Skeletal muscle cell (primary cell): ENCODE results near the gene SH3RF3.
"Not testable (repeated sequence)": the region's sequence is repeated elsewhere in the genome, so short reads cannot be mapped to it uniquely, and the experiment has no call there.

ENCODE experiments used
- DNase-seq: peaks from one replicate; pipeline ENCODE4 v3.0.0-alpha.2; 2010; ENCODE audit warnings: low read depth
- H3K4me3 ChIP-seq: 2 replicates; pipeline ENCODE4 v1.5.1; 2011; ENCODE audit warnings: low read depth, mild to moderate bottlenecking, control low read depth, low read length, moderate library complexity

Gene SH3RF3

DNA sequence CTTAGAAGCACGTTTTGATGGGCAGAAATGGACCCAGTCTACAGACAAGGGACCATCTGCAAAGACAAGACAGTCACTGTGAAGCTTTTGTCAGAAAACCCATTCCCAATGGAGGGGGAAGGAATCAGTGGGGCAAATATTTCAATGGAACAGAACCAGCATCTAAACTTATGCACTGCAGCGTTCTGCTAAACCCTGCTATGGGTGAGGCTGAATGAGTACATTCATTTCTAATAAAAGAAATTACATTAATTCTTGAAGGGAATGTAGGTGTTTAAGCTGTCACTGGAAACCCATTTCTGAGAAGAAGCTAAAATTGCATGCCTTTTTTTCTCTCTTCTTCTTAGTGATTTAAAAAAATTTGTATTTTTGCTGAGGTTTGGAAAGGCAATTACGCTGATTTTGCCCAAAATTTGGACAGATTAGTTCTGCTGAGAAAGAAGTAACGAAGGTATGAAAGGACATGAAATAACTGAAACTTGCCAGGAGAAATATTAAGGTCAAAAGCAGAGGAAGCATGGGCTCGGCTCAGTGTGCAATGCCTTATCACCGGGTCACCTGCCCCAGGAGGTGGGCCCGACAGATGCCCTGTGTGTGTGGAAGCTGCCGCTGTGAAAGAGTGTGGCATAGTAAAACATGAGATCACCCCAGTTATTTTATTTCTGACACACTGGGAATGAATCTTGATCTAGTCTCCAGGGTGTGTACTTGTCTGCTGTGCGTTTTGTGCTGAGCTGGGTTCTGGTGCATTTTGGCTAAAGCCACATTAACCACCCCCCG lies 24.2 kb downstream of the SH3RF3 start:
- DNase-seq, result no peak
- H3K4me3 ChIP-seq, result no peak overlapping the region

DNA sequence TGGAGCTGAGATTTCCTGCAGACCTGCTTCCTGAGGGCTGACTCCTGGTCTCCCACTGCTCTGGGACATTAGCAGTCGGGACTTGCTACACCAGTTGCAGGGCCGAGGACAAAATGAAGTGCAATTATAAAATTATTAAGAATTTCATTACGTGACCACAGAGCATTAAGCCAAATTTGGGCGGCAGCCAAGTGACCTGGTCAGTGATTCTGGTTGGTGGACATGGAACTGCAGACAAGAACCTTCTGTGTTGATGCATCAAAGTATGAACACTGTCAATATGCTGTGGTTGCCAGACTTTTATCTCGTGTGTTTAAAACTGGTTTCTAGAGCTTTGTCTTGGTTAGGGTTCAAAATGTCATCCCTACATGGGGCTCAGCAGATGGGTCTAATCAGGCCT lies 24.8 kb downstream of the SH3RF3 start:
- no peak overlapping the region for H3K4me3 ChIP-seq
- DNase-seq, result no peak

GRCh38 chr2:109154226-109154625 lies 25.2 kb downstream of the SH3RF3 start:
- no peak for DNase-seq

DNA sequence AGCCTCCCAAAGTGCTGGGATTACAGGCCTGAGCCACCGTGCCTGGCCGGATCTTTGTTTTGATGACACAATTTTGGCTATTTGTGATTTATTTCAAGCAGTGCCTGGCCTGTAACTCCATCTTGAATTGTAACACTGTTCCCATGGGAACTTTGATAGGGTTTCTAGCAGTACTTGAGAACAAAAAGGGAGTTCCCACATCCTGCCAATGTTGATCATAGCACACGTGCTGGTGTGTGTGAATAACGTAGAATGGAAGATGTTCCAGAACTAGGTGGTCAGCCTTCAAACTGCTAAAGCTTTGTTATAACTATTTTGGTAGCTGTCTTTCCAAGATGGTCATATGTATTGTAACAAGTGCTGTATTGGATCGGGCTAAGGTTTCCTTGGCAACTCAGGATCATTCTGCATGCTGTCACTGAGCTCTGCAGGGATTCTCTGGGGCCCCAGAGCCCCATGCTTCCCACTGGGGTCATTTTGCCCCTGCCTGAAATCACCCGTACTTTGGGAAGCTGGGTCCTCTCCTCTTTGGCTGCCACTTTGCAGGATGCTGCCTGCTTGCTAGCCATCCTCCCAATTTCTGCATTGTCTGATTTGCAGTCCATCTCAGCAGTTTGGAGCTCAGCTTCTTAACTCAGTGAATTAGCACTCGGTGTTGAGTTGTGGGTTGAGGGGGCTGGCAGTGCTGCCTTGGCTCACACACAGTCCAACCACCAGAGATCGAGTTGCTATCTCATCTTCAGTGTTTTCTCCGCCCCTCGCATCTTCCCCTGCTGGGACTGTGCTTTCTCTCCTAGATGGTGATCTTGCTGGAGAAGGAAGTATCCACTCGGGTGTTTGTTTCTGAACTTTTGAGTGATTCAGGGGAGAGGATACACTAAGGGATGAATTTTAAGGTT lies 26.8 kb downstream of the SH3RF3 start:
- no peak for DNase-seq
- no peak overlapping the region for H3K4me3 ChIP-seq

More at GRCh38 chr2:109154226-109154625, 25.2 kb downstream of the SH3RF3 start:
- H3K4me3 ChIP-seq, result no peak overlapping the region

DNA sequence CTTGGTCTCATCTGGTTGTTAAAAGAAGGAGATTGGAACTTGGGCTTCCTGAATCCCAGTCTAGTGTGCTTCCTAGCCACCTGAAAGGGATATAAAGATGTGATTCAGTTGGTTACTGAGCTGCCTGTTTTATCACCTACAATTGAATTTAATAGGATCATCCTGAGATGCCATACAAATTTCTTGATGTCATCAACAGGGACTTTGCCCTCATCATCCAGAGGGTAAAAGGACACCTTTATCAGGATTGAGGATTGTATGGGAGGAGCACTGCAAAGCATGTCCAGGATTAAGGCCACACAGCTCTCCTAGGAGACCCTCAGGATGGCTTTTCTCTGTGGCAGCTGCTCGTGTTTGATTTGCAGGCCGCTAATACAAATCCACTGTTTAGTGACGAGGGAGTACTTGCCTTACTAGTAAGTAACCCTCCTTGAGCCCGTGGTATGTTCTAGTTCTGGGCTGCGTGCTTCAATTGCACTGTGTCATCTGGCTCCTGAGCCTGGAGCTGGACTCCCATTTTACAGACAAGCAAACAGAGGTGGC lies 28.6 kb downstream of the SH3RF3 start:
- DNase-seq, result no peak
- H3K4me3 ChIP-seq, result no peak overlapping the region

DNA sequence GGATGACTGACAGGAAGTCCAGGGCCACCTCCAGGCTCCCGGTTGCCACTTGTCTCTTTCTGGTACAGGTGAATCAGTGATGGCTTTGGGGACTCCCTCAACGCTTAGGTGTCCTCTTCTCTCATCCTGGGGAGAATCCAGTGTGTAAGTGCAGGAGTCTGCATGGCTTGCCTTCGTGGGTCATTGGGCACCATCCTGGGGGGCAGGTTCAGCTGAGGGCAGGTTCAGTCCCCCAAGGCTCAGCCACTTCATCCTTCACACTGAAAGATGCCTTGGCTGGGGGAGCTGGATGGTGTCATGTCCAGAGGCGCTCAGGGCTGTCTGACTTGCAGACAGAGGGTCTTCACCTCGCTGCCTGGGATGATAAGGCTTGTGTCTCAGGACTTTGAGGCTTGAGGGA lies 29.2 kb downstream of the SH3RF3 start:
- no peak overlapping the region for H3K4me3 ChIP-seq

GRCh38 chr2:109159096-109159495 lies 30.1 kb downstream of the SH3RF3 start:
- no peak for DNase-seq
- no peak overlapping the region for H3K4me3 ChIP-seq

More for the DNA sequence above, 29.2 kb downstream of the SH3RF3 start:
- no peak for DNase-seq

- no peak overlapping the region for H3K4me3 ChIP-seq
- no peak for DNase-seq
These were observed 31.9 kb downstream of the SH3RF3 start for GRCh38 chr2:109160714-109161440.

GRCh38 chr2:109162367-109162766 lies 33.4 kb downstream of the SH3RF3 start:
- DNase-seq, H3K4me3 ChIP-seq: not testable (repeated sequence)

DNA sequence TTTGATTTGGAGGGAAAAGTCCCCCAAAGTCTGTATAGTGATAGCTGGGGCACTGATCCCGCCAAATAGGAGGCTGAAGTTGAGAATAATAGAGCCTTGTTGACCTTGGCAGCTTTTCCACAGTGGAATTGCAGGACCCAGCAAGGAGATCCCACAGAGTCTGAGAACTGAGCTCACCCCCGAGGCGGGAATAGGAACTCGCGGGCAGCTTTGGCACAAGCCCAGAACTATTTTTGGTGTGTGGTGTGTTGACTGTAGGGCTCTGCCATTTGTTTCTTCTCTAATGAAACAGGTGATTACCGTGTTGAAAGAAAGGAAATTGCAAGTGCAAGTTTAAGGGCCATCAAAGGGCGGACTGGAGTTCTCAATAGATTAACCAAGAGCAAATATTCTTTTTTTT lies 34.0 kb downstream of the SH3RF3 start:
- DNase-seq, result no peak

DNA sequence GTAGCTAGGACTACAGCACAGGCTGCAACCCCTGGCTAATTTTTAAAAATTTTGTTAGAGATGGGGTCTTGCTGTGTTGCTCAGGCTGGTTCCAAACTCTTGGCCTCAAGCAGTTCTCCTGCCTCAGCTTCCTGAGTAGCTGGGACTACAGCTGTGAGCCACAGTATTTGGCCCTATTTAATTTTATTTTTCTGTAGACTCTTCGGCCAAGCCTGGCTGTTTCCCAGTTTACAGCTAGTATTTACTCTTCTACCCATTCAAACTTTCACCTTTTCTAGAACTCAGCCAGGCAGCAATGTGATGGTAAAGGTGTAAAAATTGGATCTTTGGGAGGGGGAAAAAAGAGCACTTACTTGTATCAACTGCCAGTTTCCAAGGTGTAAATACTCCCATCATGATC lies 35.3 kb downstream of the SH3RF3 start:
- no peak for DNase-seq
- no peak overlapping the region for H3K4me3 ChIP-seq

More for the DNA sequence above, 34.0 kb downstream of the SH3RF3 start:
- no peak overlapping the region for H3K4me3 ChIP-seq

DNA sequence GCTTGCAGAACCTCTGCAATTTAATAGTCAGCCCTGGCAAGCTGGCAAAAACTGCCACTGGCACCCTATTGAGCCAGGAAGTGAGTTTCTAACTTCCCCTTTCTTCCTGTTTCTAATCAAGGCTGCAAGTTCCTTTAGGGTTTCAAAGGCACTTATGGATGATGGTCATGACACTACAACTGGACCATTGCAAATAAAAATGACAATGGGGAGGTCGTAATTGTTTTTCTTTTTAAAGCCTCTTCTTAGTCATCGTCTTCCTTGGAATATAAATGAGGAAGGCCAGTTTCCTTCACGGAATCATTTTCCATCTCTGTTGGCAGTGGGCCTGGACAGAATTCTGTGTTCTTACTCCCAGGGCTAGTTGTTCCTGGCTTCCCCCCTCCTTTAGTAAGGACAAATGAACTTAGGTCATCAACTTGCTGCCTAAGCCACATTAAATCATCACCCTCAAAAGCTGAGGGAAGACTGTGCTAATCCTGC lies 35.8 kb downstream of the SH3RF3 start:
- peak; percentile 68 for DNase-seq

GRCh38 chr2:109166811-109167210 lies 37.8 kb downstream of the SH3RF3 start:
- H3K4me3 ChIP-seq, result no peak overlapping the region
- peak; percentile 91 for DNase-seq

More for the DNA sequence above, 35.8 kb downstream of the SH3RF3 start:
- H3K4me3 ChIP-seq, result no peak overlapping the region

DNA sequence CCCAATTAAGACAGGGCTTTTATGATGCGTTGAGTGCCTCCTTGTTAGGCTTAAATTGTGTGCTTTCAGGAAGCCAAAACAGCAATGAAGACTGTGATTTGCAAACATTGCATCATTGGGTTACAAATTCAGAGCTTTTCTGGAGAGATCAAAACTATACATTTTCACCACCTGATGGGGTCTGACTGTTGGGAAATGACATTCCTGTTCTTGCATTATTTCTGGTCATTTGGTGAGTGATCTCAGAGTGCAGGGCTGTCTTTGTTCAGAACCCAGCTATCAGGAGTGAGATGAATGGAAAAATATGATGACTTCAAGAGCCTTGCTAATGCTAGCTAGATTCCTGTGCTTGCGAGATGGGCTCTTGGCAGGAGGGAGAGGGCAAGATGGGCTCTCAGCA lies 39.1 kb downstream of the SH3RF3 start:
- DNase-seq, result no peak
- no peak overlapping the region for H3K4me3 ChIP-seq

DNA sequence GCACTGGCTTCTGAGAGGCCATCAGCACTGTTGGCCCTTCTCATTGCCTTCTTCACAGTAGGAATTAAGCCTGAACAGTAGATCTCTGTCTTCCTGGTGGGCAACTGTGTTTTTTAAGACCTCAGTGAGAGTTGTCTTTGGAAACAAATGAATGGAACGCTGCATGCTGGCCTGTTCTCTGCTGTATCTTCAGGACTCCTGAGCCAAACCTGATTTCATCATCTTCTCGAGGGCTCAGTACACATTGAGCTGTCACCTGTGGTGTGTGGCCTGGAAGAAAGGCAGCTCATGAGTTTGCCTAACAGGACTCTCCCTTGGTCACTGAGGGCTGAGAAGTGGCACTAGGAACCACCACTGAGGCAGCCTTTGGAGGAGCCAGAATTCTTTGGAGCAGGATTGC lies 39.7 kb downstream of the SH3RF3 start:
- H3K4me3 ChIP-seq, result no peak overlapping the region
- no peak for DNase-seq

DNA sequence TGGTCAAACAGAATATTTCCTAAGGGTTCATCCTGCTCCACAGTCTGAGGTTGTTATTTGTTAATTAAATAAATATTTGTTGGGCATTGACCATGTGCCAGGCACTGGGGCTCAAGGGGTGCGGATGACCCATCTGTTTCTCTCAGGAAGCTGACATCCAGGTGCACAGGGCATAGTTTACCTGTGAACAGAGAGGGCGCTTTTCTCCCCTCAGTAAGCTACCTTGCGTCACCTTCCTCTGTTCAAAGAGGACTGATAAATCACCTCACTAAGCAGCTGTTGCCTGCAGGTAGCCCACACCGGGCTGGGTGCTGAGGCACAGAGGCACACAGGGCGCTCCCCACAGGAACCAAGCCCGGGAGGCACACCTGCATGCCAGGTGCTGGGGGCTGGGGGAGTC lies 41.6 kb downstream of the SH3RF3 start:
- no peak for DNase-seq
- H3K4me3 ChIP-seq, result no peak overlapping the region

DNA sequence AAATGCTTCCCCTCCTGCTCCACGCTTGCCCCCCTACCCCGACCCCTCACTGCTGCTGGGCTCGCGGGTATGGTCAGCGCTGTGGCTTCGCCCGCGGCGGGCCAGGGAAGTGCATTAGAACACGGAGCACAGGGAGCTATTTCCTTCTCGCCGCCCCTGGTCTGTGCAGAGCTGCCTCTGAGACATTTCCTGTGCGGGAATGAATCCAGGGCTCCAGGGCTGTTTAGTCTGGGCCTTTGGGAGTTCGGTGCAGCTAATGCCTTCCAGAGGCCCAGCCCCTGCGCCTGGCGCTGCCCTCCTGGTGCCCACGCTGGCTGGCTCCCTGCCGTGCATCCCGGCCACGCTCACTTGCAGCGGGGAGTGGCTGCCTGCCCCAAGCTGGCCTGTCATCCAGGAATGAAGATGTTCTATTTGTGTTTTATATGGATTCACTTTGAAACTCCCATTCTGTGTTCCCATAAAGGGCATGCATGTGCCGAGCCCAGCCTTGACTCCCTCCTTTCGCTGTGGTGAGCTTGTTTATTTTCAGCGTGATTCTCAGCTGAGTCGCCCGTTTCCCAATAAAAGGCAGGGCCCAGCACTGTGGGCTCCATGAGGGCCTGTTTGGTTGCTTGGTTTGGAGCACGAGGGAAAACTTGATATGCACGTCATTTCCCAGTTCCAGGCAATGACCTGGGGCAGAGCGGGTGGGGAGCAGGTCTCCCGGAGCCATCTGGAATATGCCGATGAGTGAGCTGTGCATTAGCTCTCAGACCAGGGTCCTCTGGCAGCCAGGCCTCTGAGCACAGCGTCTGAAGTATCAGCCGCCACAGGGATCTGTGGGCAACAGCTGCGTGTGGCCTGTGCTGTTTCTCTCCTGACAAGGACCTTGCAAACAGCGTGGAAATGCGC lies 42.7 kb downstream of the SH3RF3 start:
- DNase-seq, result peak; percentile 97
- H3K4me3 ChIP-seq, result peak overlapping the region; percentile 21

GRCh38 chr2:109172556-109173105 lies 43.6 kb downstream of the SH3RF3 start:
- H3K4me3 ChIP-seq, result no peak overlapping the region
- no peak for DNase-seq
